Thyroid gland (tissue), 4 donors: Measurements from ENCODE around the gene PLA2G12B.

Experiments used
- POLR2A ChIP-seq, 2 donors: fragments of 450-650 bp; IDR thresholded peaks; one replicate each; pipeline ENCODE4 v1.6.1; 2017; ENCODE audit warnings: antibody characterized with exemption in 2 of 2, mild to moderate bottlenecking in 2 of 2, moderate library complexity in 1 of 2
- TF ChIP-seq, protein P1 (sequence below), 6 experiments: fragments of 200-600 bp in 3 of 6; fragments of 450-650 bp in 3 of 6; sonication (generic) in 3 of 6; IDR thresholded peaks; one replicate each; pipeline ENCODE4 v1.5.1; 2016 to 2019; ENCODE audit warnings: antibody characterized with exemption in 6 of 6, mild to moderate bottlenecking in 2 of 6, inconsistent platforms in 1 of 6, moderate library complexity in 1 of 6

DNA sequence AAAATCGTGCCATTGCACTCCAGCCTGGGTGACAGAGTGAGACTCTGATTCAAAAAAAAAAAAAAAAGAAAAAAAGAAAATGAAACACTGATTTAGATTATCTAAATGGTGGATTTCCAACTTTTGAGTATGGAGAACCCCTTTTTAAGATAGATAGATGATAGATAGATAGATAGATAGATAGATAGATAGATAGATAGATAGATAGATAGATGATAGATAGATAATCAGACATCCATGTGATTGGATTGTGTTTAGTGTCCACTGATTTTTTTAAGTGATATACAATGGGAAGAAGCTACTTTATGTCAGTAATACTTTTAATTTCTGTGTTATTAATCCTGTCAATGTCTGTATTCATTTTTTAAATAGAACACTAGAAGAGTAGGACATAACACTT is 55.1 kb downstream of the PLA2G12B start:
- TF ChIP-seq, protein P1, sequence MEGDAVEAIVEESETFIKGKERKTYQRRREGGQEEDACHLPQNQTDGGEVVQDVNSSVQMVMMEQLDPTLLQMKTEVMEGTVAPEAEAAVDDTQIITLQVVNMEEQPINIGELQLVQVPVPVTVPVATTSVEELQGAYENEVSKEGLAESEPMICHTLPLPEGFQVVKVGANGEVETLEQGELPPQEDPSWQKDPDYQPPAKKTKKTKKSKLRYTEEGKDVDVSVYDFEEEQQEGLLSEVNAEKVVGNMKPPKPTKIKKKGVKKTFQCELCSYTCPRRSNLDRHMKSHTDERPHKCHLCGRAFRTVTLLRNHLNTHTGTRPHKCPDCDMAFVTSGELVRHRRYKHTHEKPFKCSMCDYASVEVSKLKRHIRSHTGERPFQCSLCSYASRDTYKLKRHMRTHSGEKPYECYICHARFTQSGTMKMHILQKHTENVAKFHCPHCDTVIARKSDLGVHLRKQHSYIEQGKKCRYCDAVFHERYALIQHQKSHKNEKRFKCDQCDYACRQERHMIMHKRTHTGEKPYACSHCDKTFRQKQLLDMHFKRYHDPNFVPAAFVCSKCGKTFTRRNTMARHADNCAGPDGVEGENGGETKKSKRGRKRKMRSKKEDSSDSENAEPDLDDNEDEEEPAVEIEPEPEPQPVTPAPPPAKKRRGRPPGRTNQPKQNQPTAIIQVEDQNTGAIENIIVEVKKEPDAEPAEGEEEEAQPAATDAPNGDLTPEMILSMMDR (IDR thresholded peaks at IDR 0.05) = no peak
- no peak for TF ChIP-seq POLR2A (IDR thresholded peaks at IDR 0.05)
